NCI-H2107 treated with DMSO at 0.1 percent for 48 hours (cell line): ENCODE measurements around the gene SAMHD1.
"Not testable (repeated sequence)": the region's sequence is repeated elsewhere in the genome, so short reads cannot be mapped to it uniquely, and the experiment has no call there.

Experiments
- DNase-seq: peaks from one replicate; lab custom pipeline; 2025; ENCODE audit not compliant: unreplicated experiment; lab: John Stamatoyannopoulos, UW

SAMHD1 gene

GRCh38 chr20:36875702-36876472 is 75.6 kb downstream of the SAMHD1 start, which contains the start of gene TLDC2:
Gene TLDC2 (plus strand): TSS chr20:36876138. CDS start chr20:36876175, 37 bp downstream.
- DNase-seq: no peak

GRCh38 chr20:36875093-36875492 is 76.4 kb downstream of the SAMHD1 start:
- DNase-seq: not testable (repeated sequence)

DNA sequence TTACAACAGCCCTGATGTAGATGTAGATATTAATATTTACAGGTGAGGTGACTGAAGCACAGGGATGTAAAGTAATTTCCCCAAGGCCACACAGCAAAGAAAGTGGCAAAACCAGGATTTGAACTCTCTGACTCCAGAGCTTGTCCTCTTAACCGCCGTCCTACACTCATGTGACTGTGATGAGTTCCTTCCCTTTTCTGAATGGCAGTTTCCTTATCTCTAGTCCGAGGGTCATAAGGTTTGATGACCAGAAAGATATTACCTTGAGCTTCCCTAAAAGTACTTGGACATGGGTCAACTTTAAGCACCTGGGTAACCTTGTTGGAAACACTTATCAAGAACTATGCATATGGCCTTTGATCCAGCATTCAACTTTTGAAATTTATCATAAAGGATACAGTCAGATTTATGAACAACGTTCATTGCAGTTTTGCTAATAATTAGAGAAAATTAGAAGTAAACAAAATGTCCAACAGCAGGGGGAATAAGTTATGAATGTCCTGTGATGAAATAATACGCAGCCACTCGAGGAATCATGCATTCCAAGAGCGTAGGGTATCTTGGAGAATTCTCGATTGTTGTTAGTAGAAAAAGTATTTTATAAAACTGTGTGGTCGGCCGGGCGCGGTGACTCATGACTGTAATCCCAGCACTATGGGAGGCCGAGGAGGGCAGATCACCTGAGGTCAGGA is 77.9 kb downstream of the SAMHD1 start:
- DNase-seq: no peak

DNA sequence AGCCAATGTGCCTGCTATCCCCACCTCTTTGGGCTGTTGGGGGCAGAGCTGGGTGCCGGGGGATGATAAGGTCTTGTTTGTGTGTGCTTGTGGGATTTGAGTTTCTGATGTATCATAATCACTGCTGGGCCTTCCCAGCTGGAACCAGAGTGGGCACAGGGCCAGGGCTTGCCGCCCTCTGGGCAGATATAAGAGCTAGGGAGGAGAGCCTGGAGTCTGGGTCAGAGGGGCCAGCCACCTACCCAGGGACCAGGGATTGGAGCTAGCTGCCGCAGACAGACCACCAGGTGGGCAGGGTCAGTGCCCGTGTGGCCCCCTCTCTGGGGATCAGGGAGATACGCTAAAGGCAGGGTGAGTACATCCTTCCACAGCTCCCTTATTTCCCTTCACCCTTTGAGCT is 78.7 kb downstream of the SAMHD1 start:
- no peak for DNase-seq

GRCh38 chr20:36871640-36872570 is 79.6 kb downstream of the SAMHD1 start:
- DNase-seq: no peak

- no peak for DNase-seq
Observed at GRCh38 chr20:36866681-36867495, 84.6 kb downstream of the SAMHD1 start.

DNA sequence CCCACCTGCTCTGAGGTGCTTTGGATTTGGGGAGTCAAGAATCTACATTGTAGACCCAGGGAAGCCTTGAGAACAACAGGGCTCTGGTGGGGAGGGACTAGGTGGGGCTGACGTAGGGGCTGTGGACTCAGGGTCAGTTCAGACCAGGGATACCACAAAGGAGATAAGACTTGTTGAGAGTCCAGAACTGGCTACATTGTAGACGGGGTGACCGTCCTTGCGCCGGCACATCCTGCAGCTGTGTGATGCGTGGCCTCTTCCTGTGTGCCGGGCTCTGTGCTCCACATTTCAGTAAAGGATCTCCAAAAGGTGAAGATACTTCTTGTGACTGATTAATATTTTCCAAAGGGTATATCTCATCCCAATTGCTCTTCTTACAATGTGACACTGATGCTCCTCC is 85.3 kb downstream of the SAMHD1 start:
- DNase-seq: no peak

GRCh38 chr20:36865861-36866149 is 85.7 kb downstream of the SAMHD1 start:
- DNase-seq: no peak

GRCh38 chr20:36865076-36865860 is 86.2 kb downstream of the SAMHD1 start:
- no peak for DNase-seq

DNA sequence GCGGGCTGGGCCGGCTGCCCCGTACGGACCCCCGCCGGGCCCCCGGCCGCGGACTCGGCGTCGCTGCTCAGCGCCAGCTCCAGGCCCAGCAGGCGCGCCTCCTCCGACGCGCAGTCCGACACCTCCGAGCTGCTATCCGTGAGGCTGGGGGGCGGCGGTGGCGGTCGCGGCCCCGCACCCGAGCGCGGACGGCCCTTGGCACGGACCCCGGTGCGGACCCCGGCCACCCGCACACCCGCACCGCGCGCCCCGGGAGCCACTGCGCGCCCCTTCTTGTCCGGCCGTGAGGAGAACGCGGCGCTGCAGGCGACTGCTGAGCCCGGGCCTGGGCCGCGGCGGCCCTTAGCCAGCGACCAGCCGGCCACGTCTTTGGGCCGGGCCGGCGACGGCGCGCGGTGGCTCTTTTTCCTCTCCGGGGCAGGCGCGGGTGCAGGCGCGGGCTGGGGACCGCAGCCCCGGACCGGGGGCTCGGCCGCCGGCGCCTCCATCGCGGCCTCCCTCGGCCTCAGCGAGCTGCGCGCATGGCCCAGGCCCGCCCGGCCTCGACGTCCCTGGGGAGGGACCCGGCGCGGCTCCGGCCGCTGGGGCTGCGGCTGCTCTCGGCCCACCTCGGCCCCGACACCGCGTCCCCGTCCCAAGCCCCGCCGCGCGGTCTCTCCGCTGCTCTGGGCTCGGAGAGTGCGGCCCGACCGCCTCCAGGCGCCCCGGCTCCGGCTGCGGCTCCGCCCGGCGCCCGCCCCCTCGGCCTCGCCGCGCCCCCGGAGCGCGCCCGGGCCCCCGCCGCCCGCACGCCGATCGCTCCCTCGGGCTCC is 88.4 kb downstream of the SAMHD1 start:
- no peak for DNase-seq

GRCh38 chr20:36861875-36862801 is 89.4 kb downstream of the SAMHD1 start:
- no peak for DNase-seq

DNA sequence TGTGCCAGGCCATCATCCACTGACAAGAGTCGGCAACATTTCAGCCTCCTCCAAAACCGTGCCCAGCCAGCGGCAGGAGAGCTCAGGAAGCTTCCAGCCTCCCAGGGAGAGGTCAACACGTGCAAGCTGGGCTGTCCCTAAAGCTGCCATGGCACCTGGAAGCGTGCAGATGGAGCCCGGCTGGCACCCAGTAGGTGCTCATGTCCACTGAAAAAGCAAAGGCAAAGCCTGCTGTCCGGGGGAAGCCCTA is 90.0 kb downstream of the SAMHD1 start:
- no peak for DNase-seq

- DNase-seq: no peak
Observed at GRCh38 chr20:36860811-36861624, 90.5 kb downstream of the SAMHD1 start.

DNA sequence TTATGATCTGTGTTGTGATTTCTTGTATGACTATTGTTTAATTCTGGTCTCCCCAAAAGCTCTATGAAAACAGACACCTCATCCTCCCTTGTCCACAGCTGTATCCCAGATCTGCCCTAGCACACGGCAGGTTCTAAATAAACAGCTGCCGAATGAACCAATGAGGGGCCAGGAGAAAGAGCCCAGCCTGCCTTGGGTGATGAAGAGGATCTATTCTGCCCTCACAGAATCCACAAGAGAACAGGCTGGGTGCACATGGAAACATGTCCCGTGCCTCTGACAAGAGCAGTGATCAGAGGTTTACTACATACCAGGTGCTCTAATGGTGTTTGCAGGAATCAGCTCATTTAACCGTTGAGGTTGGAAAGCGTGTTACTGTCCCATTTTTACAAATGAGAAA is 91.2 kb downstream of the SAMHD1 start:
- DNase-seq: no peak

DNA sequence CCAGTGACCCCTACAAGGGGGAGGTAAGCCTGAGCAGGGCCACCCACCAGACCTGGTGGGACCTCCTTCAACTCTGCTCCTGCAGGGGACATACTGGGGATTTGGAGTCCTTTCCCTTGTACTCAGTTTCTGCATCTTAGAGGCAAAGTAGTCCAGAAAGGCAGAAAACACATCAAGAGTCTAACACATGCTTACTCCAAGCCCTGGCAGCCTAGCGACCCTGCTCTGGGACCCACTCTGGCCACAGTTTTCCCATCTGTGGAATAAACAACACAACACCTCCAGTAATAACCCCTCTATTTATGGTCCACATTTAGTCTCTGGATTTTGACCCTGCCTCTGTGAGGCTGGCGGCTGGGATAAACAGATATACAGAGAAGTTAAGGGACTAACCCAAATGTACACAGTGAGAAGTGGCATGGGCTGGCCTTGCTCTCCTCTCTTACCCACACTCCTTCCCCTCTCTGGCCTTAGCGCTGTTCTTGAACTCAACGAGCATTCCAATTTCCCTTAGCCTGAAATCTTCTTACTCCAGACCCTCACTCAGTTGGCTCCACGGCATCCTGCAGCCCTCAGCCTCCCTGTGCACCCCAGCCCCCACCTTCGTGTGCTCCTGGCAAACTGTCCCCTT is 91.7 kb downstream of the SAMHD1 start:
- no peak for DNase-seq

GRCh38 chr20:36859282-36859555 is 92.3 kb downstream of the SAMHD1 start:
- no peak for DNase-seq
